ENCODE measurements around the gene MTMR3.
A peak's percentile ranks its signal among the peaks of the same experiment; 100 is the strongest.
"Not testable (repeated sequence)": the region's sequence is repeated elsewhere in the genome, so short reads cannot be mapped to it uniquely, and the experiment has no call there.

The MTMR3 gene

GRCh38 chr22:30061094-30061493 lies 178.1 kb downstream of the MTMR3 start:
- not testable (repeated sequence) for DNase-seq

- DNase-seq = no peak
Observed at GRCh38 chr22:30062259-30062658, 179.3 kb downstream of the MTMR3 start.

- no peak for DNase-seq
Observed at GRCh38 chr22:30062950-30063349, 180.0 kb downstream of the MTMR3 start.

GRCh38 chr22:30064172-30064571 lies 181.2 kb downstream of the MTMR3 start:
- DNase-seq = no peak

- DNase-seq = no peak
Observed at GRCh38 chr22:30073743-30074142, 190.8 kb downstream of the MTMR3 start.

- DNase-seq = no peak
Observed at GRCh38 chr22:30074147-30074546, 191.2 kb downstream of the MTMR3 start.

- DNase-seq = no peak
Observed at GRCh38 chr22:30074994-30075393, 192.0 kb downstream of the MTMR3 start.

- DNase-seq = no peak
Observed at GRCh38 chr22:30077279-30077880, 194.4 kb downstream of the MTMR3 start.

- DNase-seq = peak; percentile 26
Observed at GRCh38 chr22:30078320-30079311, 195.6 kb downstream of the MTMR3 start.

GRCh38 chr22:30079952-30080533 lies 197.1 kb downstream of the MTMR3 start, which contains the start of gene HORMAD2:
Gene HORMAD2 (plus strand): TSS chr22:30080464. CDS start chr22:30093953, 13,489 bp downstream.
- no peak for DNase-seq
